HCT116 (cell line): ENCODE data around the gene LIPK.

Source experiments
- EGR1 ChIP-seq: IDR thresholded peaks from 2 replicates; pipeline ENCODE4 v1.6.1; 2012; ENCODE audit warnings: low read depth
- TF ChIP-seq, protein P1 (sequence below): IDR thresholded peaks from 2 replicates; pipeline ENCODE4 v1.6.1; 2012

- TF ChIP-seq, protein P1, sequence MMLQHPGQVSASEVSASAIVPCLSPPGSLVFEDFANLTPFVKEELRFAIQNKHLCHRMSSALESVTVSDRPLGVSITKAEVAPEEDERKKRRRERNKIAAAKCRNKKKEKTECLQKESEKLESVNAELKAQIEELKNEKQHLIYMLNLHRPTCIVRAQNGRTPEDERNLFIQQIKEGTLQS: no peak
- TF ChIP-seq EGR1: no peak
These were observed 15.3 kb downstream of the LIPK start for GRCh38 chr10:88721392-88721791.
